SK-N-MC (cell line): ENCODE data around the gene CFAP58.

Source experiments
- DNase-seq: peaks from one replicate; pipeline ENCODE4 v3.0.0-alpha.2; 2011; ENCODE audit warnings: low read depth, low spot score
- H3K27ac ChIP-seq: fragments of 200-600 bp; sonication (generic); 2 replicates; pipeline ENCODE4 v1.5.1; 2016; ENCODE audit warnings: mixed run types
- H3K36me3 ChIP-seq: fragments of 200-600 bp; sonication (generic); 2 replicates; pipeline ENCODE4 v1.6.1; 2017; ENCODE audit warnings: antibody characterized with exemption, low read length, mixed read lengths; ENCODE audit not compliant: insufficient read depth
- H3K4me3 ChIP-seq: fragments of 200-600 bp; sonication (generic); 2 replicates; pipeline ENCODE4 v1.5.1; 2016
- H3K9ac ChIP-seq: fragments of 200-600 bp; sonication (generic); 2 replicates; pipeline ENCODE4 v1.8.0; 2017; ENCODE audit warnings: mixed run types, mixed read lengths; ENCODE audit not compliant: insufficient read length
- H3K9me3 ChIP-seq: fragments of 200-600 bp; sonication (generic); 2 replicates; pipeline ENCODE4 v1.6.1; 2017; ENCODE audit warnings: low read depth, mild to moderate bottlenecking, antibody characterized with exemption, low read length, moderate library complexity, mixed read lengths
- EZH2 ChIP-seq: fragments of 200-600 bp; sonication (generic); IDR thresholded peaks from one replicate; pipeline ENCODE4 v1.6.1; 2017; ENCODE audit warnings: antibody characterized with exemption
- FOXP2 ChIP-seq: optimal IDR thresholded peaks from 2 replicates; pipeline ENCODE3; 2011; ENCODE audit warnings: mild to moderate bottlenecking, moderate library complexity; ENCODE audit not compliant: insufficient read depth; ENCODE audit errors: extremely low read length, control extremely low read depth
- POLR2AphosphoS5 ChIP-seq: IDR thresholded peaks from 2 replicates; pipeline ENCODE4 v1.6.1; 2012; ENCODE audit warnings: mild to moderate bottlenecking, low read depth, low read length, borderline replicate concordance

CFAP58 gene

GRCh38 chr10:104430360-104430759 lies 76.7 kb downstream of the CFAP58 start:
- H3K36me3 ChIP-seq = no peaks in the 10 kb centered on the region
- TF ChIP-seq EZH2 (no peak), FOXP2 (no peak), POLR2AphosphoS5 (no peak)
- H3K27ac ChIP-seq = no peak overlapping the region
- no peak for DNase-seq
- no peak overlapping the region for H3K9ac ChIP-seq
- H3K9me3 ChIP-seq = no peaks in the 10 kb centered on the region
- H3K4me3 ChIP-seq = no peak overlapping the region

- DNase-seq = no peak
- TF ChIP-seq EZH2 (no peak), FOXP2 (no peak), POLR2AphosphoS5 (no peak)
- Histone ChIP-seq H3K4me3 (no peak overlapping the region), H3K27ac (no peak overlapping the region), H3K9ac (no peak overlapping the region), H3K36me3 (no peaks in the 10 kb centered on the region), H3K9me3 (no peaks in the 10 kb centered on the region)
Measured at GRCh38 chr10:104433669-104434068, 80.0 kb downstream of the CFAP58 start.

DNA sequence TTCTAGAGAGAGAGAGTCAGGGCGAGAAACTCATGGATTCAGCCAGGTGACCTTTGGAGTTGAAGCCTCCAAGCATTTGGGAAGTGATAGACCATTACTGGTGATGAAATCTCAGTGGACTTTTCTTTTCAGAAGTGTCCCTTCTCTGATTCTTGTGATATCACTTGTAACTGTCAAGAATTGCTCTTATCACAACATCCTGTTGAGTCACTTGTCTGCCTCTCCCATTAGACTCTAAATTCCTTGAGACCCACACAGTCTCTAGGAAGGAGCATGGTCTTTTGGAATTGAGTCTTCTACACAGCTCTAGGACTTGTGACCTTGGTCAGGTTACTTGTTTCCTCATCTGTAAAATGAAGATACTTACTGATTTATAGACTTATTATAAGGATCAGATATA lies 81.0 kb downstream of the CFAP58 start:
- H3K9me3 ChIP-seq = no peaks in the 10 kb centered on the region
- TF ChIP-seq EZH2 (no peak), FOXP2 (no peak), POLR2AphosphoS5 (no peak)
- H3K36me3 ChIP-seq = no peaks in the 10 kb centered on the region
- no peak overlapping the region for H3K9ac ChIP-seq
- no peak for DNase-seq
- H3K27ac ChIP-seq = no peak overlapping the region
- no peak overlapping the region for H3K4me3 ChIP-seq

- Histone ChIP-seq H3K9me3 (no peaks in the 10 kb centered on the region), H3K27ac (no peak overlapping the region), H3K4me3 (no peak overlapping the region), H3K36me3 (no peaks in the 10 kb centered on the region), H3K9ac (no peak overlapping the region)
- TF ChIP-seq FOXP2 = no peak
- peak; percentile 62 for DNase-seq
Measured at GRCh38 chr10:104435822-104436221, 82.2 kb downstream of the CFAP58 start.

GRCh38 chr10:104437226-104437625 lies 83.6 kb downstream of the CFAP58 start:
- Histone ChIP-seq H3K9me3 (no peaks in the 10 kb centered on the region), H3K27ac (no peak overlapping the region), H3K4me3 (no peak overlapping the region), H3K36me3 (no peaks in the 10 kb centered on the region), H3K9ac (no peak overlapping the region)
- DNase-seq = no peak
- TF ChIP-seq EZH2 (no peak), FOXP2 (no peak), POLR2AphosphoS5 (no peak)

DNA sequence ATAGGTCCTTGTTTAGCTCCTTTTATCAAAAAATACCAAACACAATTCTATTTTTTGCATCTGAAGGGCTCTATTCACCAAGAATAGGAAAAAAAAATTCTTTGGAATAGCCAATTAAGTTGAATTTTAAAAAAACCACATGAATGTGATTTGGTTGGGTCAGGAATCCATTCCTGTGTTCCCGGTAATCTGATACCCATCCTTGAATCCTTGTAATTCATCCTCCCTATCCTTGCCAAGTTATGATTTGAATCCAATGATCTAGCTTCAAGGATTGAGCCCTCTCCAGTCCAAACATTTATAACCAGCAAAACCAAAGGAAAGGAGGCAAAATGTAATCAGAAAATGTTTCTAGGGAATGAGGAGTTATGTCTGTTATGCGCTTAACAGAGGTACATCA lies 86.6 kb downstream of the CFAP58 start:
- Histone ChIP-seq H3K36me3 (no peaks in the 10 kb centered on the region), H3K27ac (no peak overlapping the region), H3K9ac (no peak overlapping the region), H3K4me3 (no peak overlapping the region), H3K9me3 (no peaks in the 10 kb centered on the region)
- no peak for TF ChIP-seq EZH2
- no peak for TF ChIP-seq POLR2AphosphoS5
- TF ChIP-seq FOXP2 = no peak
- no peak for DNase-seq

- DNase-seq = peak; percentile 76
- peak; percentile 22 for TF ChIP-seq FOXP2
- TF ChIP-seq EZH2 = no peak
- TF ChIP-seq POLR2AphosphoS5 = no peak
- H3K27ac ChIP-seq = peak overlapping the region; percentile 97
- H3K4me3 ChIP-seq = peak overlapping the region; percentile 23
- H3K9ac ChIP-seq = peak overlapping the region; percentile 61
- H3K36me3 ChIP-seq = no peaks in the 10 kb centered on the region
- no peaks in the 10 kb centered on the region for H3K9me3 ChIP-seq
Measured at GRCh38 chr10:104441329-104442000, 87.8 kb downstream of the CFAP58 start.

GRCh38 chr10:104445359-104445758 lies 91.7 kb downstream of the CFAP58 start:
- Histone ChIP-seq H3K9ac (no peak overlapping the region), H3K36me3 (no peaks in the 10 kb centered on the region), H3K4me3 (no peak overlapping the region), H3K9me3 (no peaks in the 10 kb centered on the region), H3K27ac (no peak overlapping the region)
- no peak for DNase-seq
- no peak for TF ChIP-seq POLR2AphosphoS5
- TF ChIP-seq EZH2 = no peak
- TF ChIP-seq FOXP2 = no peak

- Histone ChIP-seq H3K4me3 (no peak overlapping the region), H3K27ac (no peak overlapping the region), H3K36me3 (no peaks in the 10 kb centered on the region), H3K9ac (no peak overlapping the region), H3K9me3 (no peaks in the 10 kb centered on the region)
- no peak for DNase-seq
- TF ChIP-seq POLR2AphosphoS5 = no peak
- no peak for TF ChIP-seq EZH2
- TF ChIP-seq FOXP2 = no peak
Measured at GRCh38 chr10:104446151-104446550, 92.5 kb downstream of the CFAP58 start.
